ENCODE results near the gene ZRANB1. TPM values are rescaled to one million over a fixed set of nuclear protein-coding genes. Genes with fewer than 3 reads are reported as not detected.

The ZRANB1 gene
- total and polyA plus RNA-seq, 3 donors from 2014 or later, result 37.9 to 46.7 (median 38.7) TPM

- DNase-seq, result no peak
- H3K9me3 ChIP-seq, result no peaks in the 10 kb centered on the region
- H3K27ac ChIP-seq, result no peak overlapping the region
- H3K4me1 ChIP-seq, result peaks cover 43% of the 10 kb centered on the region
- TF ChIP-seq CTCF (IDR thresholded peaks at IDR 0.05) (no peak), POLR2A (IDR thresholded peaks at IDR 0.05) (no peak)
- H3K36me3 ChIP-seq (ENCODE audit: low read depth, missing control alignments), result peaks cover 4% of the 10 kb centered on the region
- intact Hi-C loops (cut with DNase I; ENCODE audit: low total_unique reads), result no loop called here
- 97 to 100% methylated on average over 9 to 11 of the region's 11 CpGs for WGBS, 2 donors
- H3K27me3 ChIP-seq, result no peaks in the 10 kb centered on the region
- H3K4me3 ChIP-seq, result no peak overlapping the region
Measured at GRCh38 chr10:124997306-124997705, 55.4 kb downstream of the ZRANB1 start.

- Histone ChIP-seq H3K4me3 (no peak overlapping the region), H3K4me1 (peaks cover 46% of the 10 kb centered on the region), H3K27me3 (no peaks in the 10 kb centered on the region), H3K9me3 (no peaks in the 10 kb centered on the region), H3K27ac (peak overlapping the region in 1 of 2 donors; percentile 84), H3K36me3 (ENCODE audit: low read depth, missing control alignments) (peaks cover 4% of the 10 kb centered on the region)
- WGBS, 2 donors, result 64 to 82% methylated on average over 11 to 35 of the region's 35 CpGs
- DNase-seq, result peak; percentile 21
- intact Hi-C loops (cut with DNase I; ENCODE audit: low total_unique reads), result no loop called here
- TF ChIP-seq CTCF (IDR thresholded peaks at IDR 0.05), result no peak
- TF ChIP-seq POLR2A (IDR thresholded peaks at IDR 0.05), result no peak
Measured at GRCh38 chr10:124997771-124998623, 56.1 kb downstream of the ZRANB1 start.

- H3K36me3 ChIP-seq (ENCODE audit: low read depth, missing control alignments), result peaks cover 4% of the 10 kb centered on the region
- intact Hi-C loops (cut with DNase I; ENCODE audit: low total_unique reads), result no loop called here
- H3K27me3 ChIP-seq, result no peaks in the 10 kb centered on the region
- WGBS, 2 donors, result 81 to 85% methylated on average over 15 to 16 of the region's 16 CpGs
- TF ChIP-seq POLR2A (IDR thresholded peaks at IDR 0.05) (no peak), CTCF (IDR thresholded peaks at IDR 0.05) (no peak)
- H3K4me3 ChIP-seq, result no peak overlapping the region
- H3K27ac ChIP-seq, result peak overlapping the region; percentile 74 to 84
- H3K4me1 ChIP-seq, result peaks cover 49% of the 10 kb centered on the region
- no peaks in the 10 kb centered on the region for H3K9me3 ChIP-seq
- peak; percentile 13 for DNase-seq
Measured at GRCh38 chr10:124998624-124999291, 56.8 kb downstream of the ZRANB1 start.

- DNase-seq, result peak; percentile 75
- no peak overlapping the region for H3K4me3 ChIP-seq
- peaks cover under 1% of the 10 kb centered on the region for H3K36me3 ChIP-seq (ENCODE audit: low read depth, missing control alignments)
- H3K9me3 ChIP-seq, result no peaks in the 10 kb centered on the region
- H3K4me1 ChIP-seq, result peaks cover 49% of the 10 kb centered on the region
- WGBS, 2 donors, result 52 to 55% methylated on average over 2 to 29 of the region's 29 CpGs
- H3K27ac ChIP-seq, result peak overlapping the region; percentile 74 to 84
- intact Hi-C loops (cut with DNase I; ENCODE audit: low total_unique reads), result no loop called here
- no peak for TF ChIP-seq CTCF (IDR thresholded peaks at IDR 0.05)
- no peak for TF ChIP-seq POLR2A (IDR thresholded peaks at IDR 0.05)
- H3K27me3 ChIP-seq, result no peaks in the 10 kb centered on the region
Measured at GRCh38 chr10:124999433-125000365, 57.8 kb downstream of the ZRANB1 start.

Data from testis (tissue), 3 donors.